ENCODE results near the gene FAAP20.

DNA sequence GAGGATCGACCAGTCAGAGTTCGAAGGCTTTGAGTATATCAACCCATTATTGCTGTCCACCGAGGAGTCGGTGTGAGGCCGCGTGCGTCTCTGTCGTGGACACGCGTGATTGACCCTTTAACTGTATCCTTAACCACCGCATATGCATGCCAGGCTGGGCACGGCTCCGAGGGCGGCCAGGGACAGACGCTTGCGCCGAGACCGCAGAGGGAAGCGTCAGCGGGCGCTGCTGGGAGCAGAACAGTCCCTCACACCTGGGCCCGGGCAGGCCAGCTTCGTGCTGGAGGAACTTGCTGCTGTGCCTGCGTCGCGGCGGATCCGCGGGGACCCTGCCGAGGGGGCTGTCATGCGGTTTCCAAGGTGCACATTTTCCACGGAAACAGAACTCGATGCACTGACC, 9.6 kb downstream of the FAAP20 start:
- TF ChIP-seq, protein P1, sequence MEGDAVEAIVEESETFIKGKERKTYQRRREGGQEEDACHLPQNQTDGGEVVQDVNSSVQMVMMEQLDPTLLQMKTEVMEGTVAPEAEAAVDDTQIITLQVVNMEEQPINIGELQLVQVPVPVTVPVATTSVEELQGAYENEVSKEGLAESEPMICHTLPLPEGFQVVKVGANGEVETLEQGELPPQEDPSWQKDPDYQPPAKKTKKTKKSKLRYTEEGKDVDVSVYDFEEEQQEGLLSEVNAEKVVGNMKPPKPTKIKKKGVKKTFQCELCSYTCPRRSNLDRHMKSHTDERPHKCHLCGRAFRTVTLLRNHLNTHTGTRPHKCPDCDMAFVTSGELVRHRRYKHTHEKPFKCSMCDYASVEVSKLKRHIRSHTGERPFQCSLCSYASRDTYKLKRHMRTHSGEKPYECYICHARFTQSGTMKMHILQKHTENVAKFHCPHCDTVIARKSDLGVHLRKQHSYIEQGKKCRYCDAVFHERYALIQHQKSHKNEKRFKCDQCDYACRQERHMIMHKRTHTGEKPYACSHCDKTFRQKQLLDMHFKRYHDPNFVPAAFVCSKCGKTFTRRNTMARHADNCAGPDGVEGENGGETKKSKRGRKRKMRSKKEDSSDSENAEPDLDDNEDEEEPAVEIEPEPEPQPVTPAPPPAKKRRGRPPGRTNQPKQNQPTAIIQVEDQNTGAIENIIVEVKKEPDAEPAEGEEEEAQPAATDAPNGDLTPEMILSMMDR (conservative IDR thresholded peaks at IDR 0.05): no peak
- TF ChIP-seq ZFX (IDR thresholded peaks at IDR 0.05): no peak
